GM12872 (cell line): ENCODE data around the gene ZNF718.

Experiments used
- TF ChIP-seq, protein P1 (sequence below): IDR thresholded peaks from 3 replicates; pipeline ENCODE4 v1.5.1; 2011; ENCODE audit warnings: low read depth, mild to moderate bottlenecking, low read length, moderate library complexity; ENCODE audit not compliant: insufficient read depth

The ZNF718 gene

DNA sequence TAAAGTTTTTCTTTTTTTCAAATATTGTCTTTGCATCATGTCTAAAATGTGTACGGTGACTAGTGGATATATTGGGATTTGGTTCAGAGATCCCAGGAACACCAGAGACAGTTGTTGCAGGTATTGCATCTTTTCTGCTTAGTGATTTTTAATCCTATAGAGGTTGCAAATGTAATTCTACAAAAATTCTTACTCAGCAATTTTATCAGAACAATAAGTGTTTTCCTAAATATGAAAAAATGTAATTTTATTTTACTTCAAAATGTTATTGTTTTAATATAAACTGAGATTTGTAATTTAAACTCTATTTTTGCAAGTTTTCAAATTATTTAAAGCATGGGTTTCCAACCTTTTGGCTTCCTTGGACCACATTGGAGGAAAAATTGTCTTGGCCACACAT lies 8.2 kb downstream of the ZNF718 start:
- TF ChIP-seq, protein P1, sequence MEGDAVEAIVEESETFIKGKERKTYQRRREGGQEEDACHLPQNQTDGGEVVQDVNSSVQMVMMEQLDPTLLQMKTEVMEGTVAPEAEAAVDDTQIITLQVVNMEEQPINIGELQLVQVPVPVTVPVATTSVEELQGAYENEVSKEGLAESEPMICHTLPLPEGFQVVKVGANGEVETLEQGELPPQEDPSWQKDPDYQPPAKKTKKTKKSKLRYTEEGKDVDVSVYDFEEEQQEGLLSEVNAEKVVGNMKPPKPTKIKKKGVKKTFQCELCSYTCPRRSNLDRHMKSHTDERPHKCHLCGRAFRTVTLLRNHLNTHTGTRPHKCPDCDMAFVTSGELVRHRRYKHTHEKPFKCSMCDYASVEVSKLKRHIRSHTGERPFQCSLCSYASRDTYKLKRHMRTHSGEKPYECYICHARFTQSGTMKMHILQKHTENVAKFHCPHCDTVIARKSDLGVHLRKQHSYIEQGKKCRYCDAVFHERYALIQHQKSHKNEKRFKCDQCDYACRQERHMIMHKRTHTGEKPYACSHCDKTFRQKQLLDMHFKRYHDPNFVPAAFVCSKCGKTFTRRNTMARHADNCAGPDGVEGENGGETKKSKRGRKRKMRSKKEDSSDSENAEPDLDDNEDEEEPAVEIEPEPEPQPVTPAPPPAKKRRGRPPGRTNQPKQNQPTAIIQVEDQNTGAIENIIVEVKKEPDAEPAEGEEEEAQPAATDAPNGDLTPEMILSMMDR = no peak

DNA sequence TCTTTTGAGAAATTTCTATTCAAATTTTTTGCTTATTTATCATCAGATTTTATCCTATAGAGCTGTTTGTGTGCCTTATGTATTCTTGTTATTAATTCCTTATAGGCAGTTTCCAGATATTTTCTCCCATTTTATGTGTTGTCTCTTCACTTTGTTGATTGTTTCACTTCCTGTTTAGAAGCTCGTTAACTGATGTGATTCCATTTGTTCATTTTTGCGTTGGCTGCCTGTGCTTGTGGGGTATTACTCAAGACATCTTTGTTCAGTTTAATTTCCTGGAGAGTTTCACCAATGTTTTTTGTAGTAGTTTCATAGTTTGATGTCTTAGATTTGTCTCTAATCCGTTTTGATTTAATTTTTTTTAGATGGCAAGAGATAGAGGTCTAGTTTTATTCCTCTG lies 14.6 kb downstream of the ZNF718 start:
- TF ChIP-seq, protein P1 = no peak

DNA sequence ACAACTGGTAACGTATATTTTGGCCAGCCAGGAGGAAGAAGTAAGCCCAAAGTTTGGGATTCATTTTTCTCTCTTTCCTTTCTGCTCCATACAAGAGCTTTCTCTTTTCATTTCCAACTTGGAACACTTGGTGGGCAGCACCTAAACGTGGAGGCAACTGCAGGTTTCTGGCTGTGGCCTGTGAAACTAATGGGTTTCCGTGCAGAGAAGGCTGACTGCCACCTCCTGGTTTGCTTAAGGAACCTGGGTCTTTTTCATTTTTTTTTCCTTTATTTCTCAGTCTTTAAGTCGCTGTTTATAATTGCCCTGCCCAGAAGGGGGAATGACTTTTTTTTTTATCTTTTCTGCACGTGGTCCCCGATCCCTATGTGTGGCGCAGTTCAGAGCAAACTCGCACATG lies 15.4 kb downstream of the ZNF718 start:
- TF ChIP-seq, protein P1 = no peak

DNA sequence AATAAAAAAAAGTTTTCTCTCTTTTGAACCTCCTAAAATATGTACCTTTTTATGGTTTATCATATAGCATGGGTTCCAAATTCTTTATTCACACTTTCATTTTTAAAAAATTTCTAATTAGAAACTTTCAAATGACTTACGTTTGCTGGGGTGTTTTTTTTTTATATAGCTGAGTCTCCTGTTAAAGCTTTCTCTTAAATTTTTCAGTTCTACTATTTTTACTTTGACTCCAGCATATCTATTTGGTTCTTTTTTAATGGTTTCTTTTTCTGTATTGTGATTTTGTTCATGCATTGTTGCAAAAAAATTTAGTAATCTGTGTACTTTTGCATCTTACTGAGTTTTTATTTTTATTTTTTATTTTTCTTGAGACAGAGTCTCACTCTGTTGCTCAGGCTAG lies 22.3 kb downstream of the ZNF718 start:
- TF ChIP-seq, protein P1 = no peak

DNA sequence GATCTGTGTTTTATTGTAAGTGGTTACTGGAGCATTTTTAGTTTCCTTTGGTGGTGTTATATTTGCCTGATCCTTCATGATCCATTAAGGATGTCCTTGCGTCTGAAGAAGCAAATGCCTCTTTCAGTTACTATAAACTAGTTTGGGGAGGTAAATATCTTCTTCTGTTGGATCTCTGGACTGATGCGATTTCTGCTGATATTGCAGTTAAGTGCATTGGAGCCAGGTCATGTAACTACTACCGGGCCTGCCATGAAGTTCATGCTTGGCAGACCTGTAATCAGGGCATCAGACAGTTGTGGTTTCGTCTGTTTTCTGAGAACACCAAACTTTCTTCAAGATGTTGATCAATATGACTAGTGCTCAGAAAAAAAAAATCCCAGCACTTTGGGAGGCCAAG lies 22.9 kb downstream of the ZNF718 start:
- TF ChIP-seq, protein P1 = no peak

DNA sequence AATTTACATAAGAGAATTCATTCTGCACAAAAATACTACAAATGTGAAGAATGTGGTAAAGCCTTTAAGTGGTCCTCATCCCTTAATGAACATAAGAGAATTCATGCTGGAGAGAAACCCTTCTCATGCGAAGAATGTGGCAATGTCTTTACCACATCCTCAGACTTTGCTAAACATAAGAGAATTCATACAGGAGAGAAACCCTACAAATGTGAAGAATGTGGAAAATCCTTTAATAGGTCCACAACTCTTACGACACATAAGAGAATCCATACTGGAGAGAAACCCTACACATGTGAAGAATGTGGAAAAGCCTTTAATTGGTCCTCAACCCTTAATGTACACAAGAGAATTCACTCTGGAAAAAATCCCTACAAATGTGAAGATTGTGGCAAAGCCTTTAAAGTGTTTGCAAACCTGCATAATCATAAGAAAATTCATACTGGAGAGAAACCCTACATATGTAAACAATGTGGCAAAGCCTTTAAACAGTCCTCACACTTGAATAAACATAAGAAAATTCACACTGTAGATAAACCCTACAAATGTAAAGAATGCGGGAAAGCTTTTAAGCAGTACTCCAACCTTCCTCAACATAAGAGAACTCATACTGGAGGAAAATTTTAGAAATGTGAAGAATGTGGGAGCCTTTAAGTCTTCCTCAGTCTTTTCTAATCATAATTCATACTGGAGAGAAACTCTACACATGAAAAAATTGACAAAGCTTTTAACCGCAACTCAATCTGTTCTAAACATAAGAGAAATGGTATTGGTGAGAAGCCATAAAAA lies 37.4 kb downstream of the ZNF718 start:
- TF ChIP-seq, protein P1 = no peak

DNA sequence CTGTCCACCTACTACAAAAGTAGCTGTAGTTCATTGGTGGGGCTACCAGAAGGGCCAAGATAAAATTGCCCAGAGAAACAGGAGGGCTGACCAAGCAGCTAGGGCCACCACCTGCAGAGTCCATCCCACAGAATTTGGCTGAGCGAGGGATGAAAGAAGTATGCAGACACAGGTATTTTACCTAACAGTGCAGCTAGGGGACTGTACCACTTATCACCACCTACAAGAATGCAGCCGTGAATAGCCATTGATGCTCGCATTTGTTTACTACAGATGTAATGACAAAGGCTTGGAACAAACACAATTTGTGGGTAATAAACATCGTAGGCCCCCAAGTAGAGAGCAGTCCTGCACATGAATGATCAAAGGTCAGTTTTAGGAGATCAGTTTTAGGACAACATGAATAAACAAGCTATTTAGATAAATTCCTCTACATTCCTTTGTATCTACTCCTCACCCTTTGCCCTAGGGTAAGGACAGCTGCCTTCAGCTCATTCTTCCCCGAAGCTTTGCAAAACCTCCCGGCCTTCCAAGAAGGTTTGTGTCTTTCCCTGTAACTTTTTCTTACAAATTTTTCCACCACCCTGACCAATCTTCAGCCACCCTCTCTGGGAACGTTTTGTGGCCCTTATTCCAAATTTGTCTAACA lies 49.5 kb downstream of the ZNF718 start:
- TF ChIP-seq, protein P1 = no peak
